ENCODE results near the gene CFAP61. TPM values are rescaled to one million over a fixed set of nuclear protein-coding genes. Genes with fewer than 3 reads are reported as not detected.

The CFAP61 gene
- total and polyA plus RNA-seq, 2 experiments from 2014 or later = 1.0 TPM; not detected in 1

DNA sequence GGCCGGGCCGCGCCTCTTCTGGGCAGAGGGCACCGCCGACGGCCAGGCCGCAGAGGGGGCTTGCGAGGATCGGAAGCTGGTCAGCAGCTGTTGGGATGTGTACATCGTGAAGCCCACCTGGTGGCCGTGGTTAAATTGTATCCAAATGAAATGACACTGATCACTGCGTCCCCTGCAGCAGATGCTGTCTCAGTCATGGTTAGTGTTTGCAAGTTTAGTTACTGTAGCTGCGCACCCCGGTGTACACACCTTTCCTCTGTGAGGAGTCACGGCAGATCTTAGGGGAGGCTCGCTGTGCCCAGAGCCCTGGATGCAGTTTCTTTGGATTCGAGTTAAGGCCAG, 34.5 kb upstream of the CFAP61 start:
- H3K27ac ChIP-seq = peak overlapping the region; percentile 83

DNA sequence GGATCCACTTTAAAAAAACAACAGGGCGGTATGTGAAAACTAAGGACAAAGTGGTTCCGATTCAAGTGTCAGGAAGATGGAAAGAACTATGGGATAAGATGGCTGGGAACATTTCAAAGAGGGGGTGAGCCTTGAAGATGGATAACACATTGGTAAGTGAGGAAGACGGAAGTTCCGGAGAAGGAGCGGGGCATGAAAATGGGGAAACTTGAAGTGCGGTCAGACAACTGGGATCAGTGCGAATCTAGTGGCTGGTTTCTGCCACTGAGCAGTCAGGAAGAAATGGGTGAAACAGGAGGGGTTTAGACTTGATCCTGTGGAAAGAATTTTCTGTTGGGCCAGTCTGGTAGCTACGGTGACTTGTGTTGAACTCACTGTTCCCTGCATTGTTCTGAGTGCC, 34.0 kb upstream of the CFAP61 start:
- Histone ChIP-seq H4K20me1 (ENCODE audit: insufficient read depth, poor library complexity, severe bottlenecking) (peaks cover 6% of the 10 kb centered on the region), H3K4me3 (peak overlapping the region; percentile 81), H3K4me1 (ENCODE audit: insufficient read depth) (peaks cover 27% of the 10 kb centered on the region), H3K9me3 (ENCODE audit: low read depth) (no peaks in the 10 kb centered on the region), H3K9me2 (replicated peaks; ENCODE audit: insufficient read depth) (no peaks in the 10 kb centered on the region), H3K36me3 (replicated peaks; ENCODE audit: insufficient read depth, low read depth) (no peaks in the 10 kb centered on the region), H3K27me3 (no peaks in the 10 kb centered on the region), H2AFZ (no peak overlapping the region), H3K4me2 (peak overlapping the region; percentile 97), H3K79me2 (peaks cover 62% of the 10 kb centered on the region), H3K27ac (peak overlapping the region; percentile 83)
- TF ChIP-seq CTCF (IDR thresholded peaks at IDR 0.05; ENCODE audit: poor library complexity) (no peak), EZH2 (IDR thresholded peaks at IDR 0.05; ENCODE audit: borderline replicate concordance) (no peak), EZH2phosphoT487 (IDR thresholded peaks at IDR 0.05; ENCODE audit: low read depth, severe bottlenecking, unreplicated experiment) (no peak)
- no peak for DNase-seq (ENCODE audit: low spot score)
- 89% methylated on average over 8 of the region's 8 CpGs for WGBS (ENCODE audit: low lambda C conversion rate, missing lambda C conversion rate)

More for the DNA sequence above, 34.5 kb upstream of the CFAP61 start:
- DNase-seq (ENCODE audit: low spot score) = no peak
- Histone ChIP-seq H2AFZ (peak overlapping the region; percentile 80), H3K9me2 (replicated peaks; ENCODE audit: insufficient read depth) (no peaks in the 10 kb centered on the region), H4K20me1 (ENCODE audit: insufficient read depth, poor library complexity, severe bottlenecking) (peaks cover 6% of the 10 kb centered on the region), H3K36me3 (replicated peaks; ENCODE audit: insufficient read depth, low read depth) (no peaks in the 10 kb centered on the region), H3K79me2 (peaks cover 56% of the 10 kb centered on the region), H3K4me2 (peak overlapping the region; percentile 97), H3K4me1 (ENCODE audit: insufficient read depth) (peaks cover 27% of the 10 kb centered on the region), H3K9me3 (ENCODE audit: low read depth) (no peaks in the 10 kb centered on the region), H3K27me3 (no peaks in the 10 kb centered on the region), H3K4me3 (peak overlapping the region; percentile 81)
- 7% methylated on average over 17 of the region's 17 CpGs for WGBS (ENCODE audit: low lambda C conversion rate, missing lambda C conversion rate)
- no peak for TF ChIP-seq EZH2phosphoT487 (IDR thresholded peaks at IDR 0.05; ENCODE audit: low read depth, severe bottlenecking, unreplicated experiment)
- no peak for TF ChIP-seq EZH2 (IDR thresholded peaks at IDR 0.05; ENCODE audit: borderline replicate concordance)
- TF ChIP-seq CTCF (IDR thresholded peaks at IDR 0.05; ENCODE audit: poor library complexity) = no peak

DNA sequence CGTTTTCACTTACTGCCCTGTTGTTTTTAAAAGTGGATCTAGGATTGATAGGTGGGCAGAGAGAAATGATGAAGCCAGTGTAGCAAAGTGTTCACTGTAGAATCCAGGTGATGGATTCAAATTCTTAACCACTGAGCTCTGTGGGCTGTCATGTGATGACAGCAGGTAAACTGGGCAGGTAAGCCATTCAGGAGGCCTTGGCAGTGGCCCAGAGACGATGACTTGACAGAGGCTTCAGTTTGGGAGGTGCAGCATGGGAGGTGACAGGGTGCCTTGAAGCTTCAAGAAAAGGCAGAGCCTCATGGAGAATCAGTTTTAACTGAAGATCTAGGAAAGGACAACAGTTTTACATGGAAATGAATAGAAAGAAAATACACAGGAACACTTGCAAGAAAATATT, 33.2 kb upstream of the CFAP61 start:
- Histone ChIP-seq H3K9me3 (ENCODE audit: low read depth) (no peaks in the 10 kb centered on the region), H3K36me3 (replicated peaks; ENCODE audit: insufficient read depth, low read depth) (no peaks in the 10 kb centered on the region), H3K4me3 (no peak overlapping the region), H4K20me1 (ENCODE audit: insufficient read depth, poor library complexity, severe bottlenecking) (peaks cover 6% of the 10 kb centered on the region), H3K4me2 (peak overlapping the region; percentile 97), H3K79me2 (peaks cover 69% of the 10 kb centered on the region), H3K27me3 (no peaks in the 10 kb centered on the region), H3K4me1 (ENCODE audit: insufficient read depth) (peaks cover 27% of the 10 kb centered on the region), H2AFZ (no peak overlapping the region), H3K9me2 (replicated peaks; ENCODE audit: insufficient read depth) (no peaks in the 10 kb centered on the region), H3K27ac (no peak overlapping the region)
- TF ChIP-seq CTCF (IDR thresholded peaks at IDR 0.05; ENCODE audit: poor library complexity) (no peak), EZH2phosphoT487 (IDR thresholded peaks at IDR 0.05; ENCODE audit: low read depth, severe bottlenecking, unreplicated experiment) (no peak), EZH2 (IDR thresholded peaks at IDR 0.05; ENCODE audit: borderline replicate concordance) (no peak)
- no peak for DNase-seq (ENCODE audit: low spot score)
- 93% methylated on average over 2 of the region's 2 CpGs for whole genome bisulfite sequencing (ENCODE audit: low lambda C conversion rate, missing lambda C conversion rate)

- peaks cover 17% of the 10 kb centered on the region for H3K4me1 ChIP-seq (ENCODE audit: insufficient read depth)
- TF ChIP-seq CTCF (IDR thresholded peaks at IDR 0.05; ENCODE audit: poor library complexity) (no peak), EZH2 (IDR thresholded peaks at IDR 0.05; ENCODE audit: borderline replicate concordance) (no peak), EZH2phosphoT487 (IDR thresholded peaks at IDR 0.05; ENCODE audit: low read depth, severe bottlenecking, unreplicated experiment) (no peak)
- H4K20me1 ChIP-seq (ENCODE audit: insufficient read depth, poor library complexity, severe bottlenecking) = peaks cover 6% of the 10 kb centered on the region
Observed at GRCh38 chr20:20020908-20021307, 31.4 kb upstream of the CFAP61 start.

More at GRCh38 chr20:20020908-20021307, 31.4 kb upstream of the CFAP61 start:
- no peak overlapping the region for H2AFZ ChIP-seq
- no peak overlapping the region for H3K27ac ChIP-seq
- H3K9me2 ChIP-seq (replicated peaks; ENCODE audit: insufficient read depth) = no peaks in the 10 kb centered on the region
- no peak for DNase-seq (ENCODE audit: low spot score)
- H3K9me3 ChIP-seq (ENCODE audit: low read depth) = no peaks in the 10 kb centered on the region
- no peaks in the 10 kb centered on the region for H3K36me3 ChIP-seq (replicated peaks; ENCODE audit: insufficient read depth, low read depth)
- no peak overlapping the region for H3K4me2 ChIP-seq
- H3K4me3 ChIP-seq = no peak overlapping the region
- no peaks in the 10 kb centered on the region for H3K27me3 ChIP-seq
- peaks cover 87% of the 10 kb centered on the region for H3K79me2 ChIP-seq
- WGBS (ENCODE audit: low lambda C conversion rate, missing lambda C conversion rate) = 94% methylated on average over 10 of the region's 11 CpGs
